Measurements from ENCODE around the gene DLGAP1.

DLGAP1 gene

GRCh38 chr18:4077204-4077603 lies 377.9 kb downstream of the DLGAP1 start:
- Histone ChIP-seq H4K20me1 (ENCODE audit: insufficient read depth, low read length) (no peaks in the 10 kb centered on the region), H3K9ac (ENCODE audit: low read length) (no peak overlapping the region), H3K27me3 (ENCODE audit: low read depth, low read length) (no peaks in the 10 kb centered on the region), H3K36me3 (replicated peaks; ENCODE audit: low read depth, low read length) (no peaks in the 10 kb centered on the region), H3K79me2 (ENCODE audit: low read length) (no peaks in the 10 kb centered on the region), H3K4me3 (ENCODE audit: low read length) (no peak overlapping the region), H2AFZ (ENCODE audit: low read depth, low read length) (no peak overlapping the region), H3K9me3 (ENCODE audit: insufficient read depth, low read length) (no peaks in the 10 kb centered on the region), H3K4me2 (ENCODE audit: low read length) (no peak overlapping the region), H3K4me1 (ENCODE audit: low read length) (no peaks in the 10 kb centered on the region), H3K27ac (ENCODE audit: low read length) (no peak overlapping the region)
- TF ChIP-seq CTCF (IDR thresholded peaks at IDR 0.05; ENCODE audit: low read depth, low read length) (no peak), EZH2phosphoT487 (IDR thresholded peaks at IDR 0.05; ENCODE audit: low read depth) (no peak)

GRCh38 chr18:4074647-4075046 lies 380.5 kb downstream of the DLGAP1 start:
- Histone ChIP-seq H4K20me1 (ENCODE audit: insufficient read depth, low read length) (no peaks in the 10 kb centered on the region), H3K4me3 (ENCODE audit: low read length) (no peak overlapping the region), H3K27ac (ENCODE audit: low read length) (no peak overlapping the region), H3K4me1 (ENCODE audit: low read length) (no peaks in the 10 kb centered on the region), H2AFZ (ENCODE audit: low read depth, low read length) (no peak overlapping the region), H3K79me2 (ENCODE audit: low read length) (no peaks in the 10 kb centered on the region), H3K9me3 (ENCODE audit: insufficient read depth, low read length) (no peaks in the 10 kb centered on the region), H3K27me3 (ENCODE audit: low read depth, low read length) (no peaks in the 10 kb centered on the region), H3K36me3 (replicated peaks; ENCODE audit: low read depth, low read length) (no peaks in the 10 kb centered on the region), H3K4me2 (ENCODE audit: low read length) (no peak overlapping the region), H3K9ac (ENCODE audit: low read length) (no peak overlapping the region)
- TF ChIP-seq EZH2phosphoT487 (IDR thresholded peaks at IDR 0.05; ENCODE audit: low read depth), result no peak
- TF ChIP-seq CTCF (IDR thresholded peaks at IDR 0.05; ENCODE audit: low read depth, low read length), result no peak

- H3K36me3 ChIP-seq (replicated peaks; ENCODE audit: low read depth, low read length), result no peaks in the 10 kb centered on the region
- H3K27ac ChIP-seq (ENCODE audit: low read length), result no peak overlapping the region
- H4K20me1 ChIP-seq (ENCODE audit: insufficient read depth, low read length), result no peaks in the 10 kb centered on the region
- H3K79me2 ChIP-seq (ENCODE audit: low read length), result no peaks in the 10 kb centered on the region
- TF ChIP-seq CTCF (IDR thresholded peaks at IDR 0.05; ENCODE audit: low read depth, low read length) (no peak), EZH2phosphoT487 (IDR thresholded peaks at IDR 0.05; ENCODE audit: low read depth) (no peak)
- H3K4me3 ChIP-seq (ENCODE audit: low read length), result no peak overlapping the region
- H2AFZ ChIP-seq (ENCODE audit: low read depth, low read length), result no peak overlapping the region
- no peaks in the 10 kb centered on the region for H3K4me1 ChIP-seq (ENCODE audit: low read length)
- H3K27me3 ChIP-seq (ENCODE audit: low read depth, low read length), result no peaks in the 10 kb centered on the region
- H3K9ac ChIP-seq (ENCODE audit: low read length), result no peak overlapping the region
- no peak overlapping the region for H3K4me2 ChIP-seq (ENCODE audit: low read length)
- H3K9me3 ChIP-seq (ENCODE audit: insufficient read depth, low read length), result no peaks in the 10 kb centered on the region
These were observed 385.9 kb downstream of the DLGAP1 start for GRCh38 chr18:4069183-4069582.

- Histone ChIP-seq H3K9ac (ENCODE audit: low read length) (no peak overlapping the region), H3K4me1 (ENCODE audit: low read length) (no peaks in the 10 kb centered on the region), H2AFZ (ENCODE audit: low read depth, low read length) (no peak overlapping the region), H3K27ac (ENCODE audit: low read length) (no peak overlapping the region), H4K20me1 (ENCODE audit: insufficient read depth, low read length) (no peaks in the 10 kb centered on the region), H3K36me3 (replicated peaks; ENCODE audit: low read depth, low read length) (no peaks in the 10 kb centered on the region), H3K9me3 (ENCODE audit: insufficient read depth, low read length) (no peaks in the 10 kb centered on the region), H3K4me2 (ENCODE audit: low read length) (no peak overlapping the region), H3K4me3 (ENCODE audit: low read length) (no peak overlapping the region), H3K27me3 (ENCODE audit: low read depth, low read length) (no peaks in the 10 kb centered on the region), H3K79me2 (ENCODE audit: low read length) (no peaks in the 10 kb centered on the region)
- TF ChIP-seq EZH2phosphoT487 (IDR thresholded peaks at IDR 0.05; ENCODE audit: low read depth) (no peak), CTCF (IDR thresholded peaks at IDR 0.05; ENCODE audit: low read depth, low read length) (peak; percentile 71)
These were observed 386.5 kb downstream of the DLGAP1 start for GRCh38 chr18:4068552-4069158.
